Natural killer cell (primary cell): ENCODE results near the gene GRM4. TPM values are rescaled to one million over a fixed set of nuclear protein-coding genes. Genes with fewer than 3 reads are reported as not detected.

Experiments
- ATAC-seq, 3 donors: fragments of 150-1000 bp in 2 of 3; fragments of 200-7000 bp in 1 of 3; cut with Tn5 transposase; 1 replicate in 1 of 3; 2 replicates in 2 of 3; pipeline ENCODE4 v1.10.0; 2021; ENCODE audit warnings: mild to moderate bottlenecking in 2 of 3, moderate library complexity in 2 of 3
- DNase-seq, 2 donors: peaks; one replicate each; pipeline versions ENCODE4 v3.0.0 to v3.0.0-alpha.2; 2013 to 2021; ENCODE audit warnings: mixed read lengths in 1 of 2
- H3K27ac ChIP-seq: one replicate; pipeline ENCODE4 v1.5.1; 2013; ENCODE audit warnings: mild to moderate bottlenecking, low read length
- H3K27me3 ChIP-seq: one replicate; pipeline ENCODE4 v1.6.1; 2013; ENCODE audit warnings: low read length; ENCODE audit not compliant: control insufficient read depth, insufficient read depth
- H3K36me3 ChIP-seq: one replicate; pipeline ENCODE4 v1.6.1; 2013; ENCODE audit warnings: low read length; ENCODE audit not compliant: control insufficient read depth, insufficient read depth
- H3K4me1 ChIP-seq: one replicate; pipeline ENCODE4 v1.6.1; 2013; ENCODE audit warnings: low read length; ENCODE audit not compliant: control insufficient read depth, insufficient read depth
- H3K4me3 ChIP-seq: one replicate; pipeline ENCODE4 v1.5.1; 2013; ENCODE audit warnings: low read length
- H3K9me3 ChIP-seq: one replicate; pipeline ENCODE4 v1.6.1; 2013; ENCODE audit warnings: low read length; ENCODE audit not compliant: control insufficient read depth, insufficient read depth
- H3K27ac Mint-ChIP-seq, 2 donors: one replicate each; pipeline ENCODE4 v1.8.0; 2022; ENCODE audit warnings: mild to moderate bottlenecking in 2 of 2, mixed read lengths in 2 of 2, moderate library complexity in 1 of 2
- H3K27me3 Mint-ChIP-seq, 2 donors: one replicate each; pipeline ENCODE4 v1.8.0; 2022; ENCODE audit warnings: low read depth in 2 of 2, mixed read lengths in 2 of 2
- H3K36me3 Mint-ChIP-seq: one replicate; pipeline ENCODE4 v1.8.0; 2022; ENCODE audit warnings: mixed read lengths
- H3K4me1 Mint-ChIP-seq, 2 donors: one replicate each; pipeline ENCODE4 v1.8.0; 2022; ENCODE audit warnings: mixed read lengths in 2 of 2
- H3K4me3 Mint-ChIP-seq: one replicate; pipeline ENCODE4 v1.8.0; 2022; ENCODE audit warnings: mild to moderate bottlenecking, moderate library complexity, mixed read lengths
- H3K9me3 Mint-ChIP-seq, 2 donors: one replicate each; pipeline ENCODE4 v1.8.0; 2022; ENCODE audit warnings: mixed read lengths in 2 of 2
- WGBS: methylation state at CpG from one replicate; pipeline ENCODE4 v1.1.7; 2013; ENCODE audit warnings: missing lambda C conversion rate; ENCODE audit not compliant: insufficient coverage; 5-methylcytosine and 5-hydroxymethylcytosine counted together
- intact Hi-C: fragments of 100-400 bp; cut with micrococcal nuclease; formaldehyde crosslinking; loops from one replicate; pipeline ENCODE4 v1.14.2; 2022
- total RNA-seq, 4 donors: library from RNA; stranded (reverse); fragments of 120-200 nt in 1 of 4; gene quantifications; one replicate each; pipeline versions ENCODE4 v1.2.3 to v1.2.4, GENCODE V29; 2013 to 2022
- TF ChIP-seq, protein P1 (sequence below): fragments of 200-600 bp; IDR thresholded peaks from one replicate; pipeline ENCODE4 v1.8.0; 2022; ENCODE audit warnings: antibody characterized with exemption

The GRM4 gene
- total RNA-seq, 3 donors from 2014 or later (not counting 1 experiment from before 2014, with no cell fraction given) = not detected

GRCh38 chr6:33975661-33976436, 170.0 kb downstream of the GRM4 start:
- 16% methylated on average over 42 of the region's 44 CpGs for WGBS
- Mint-ChIP-seq H3K27me3 (peaks cover 49 to 52% of the 10 kb centered on the region in 2 donors), H3K9me3 (no peaks in the 10 kb centered on the region), H3K27ac (no peak overlapping the region), H3K4me3 (no peak overlapping the region), H3K36me3 (no peaks in the 10 kb centered on the region), H3K4me1 (peaks cover 0 to 6% of the 10 kb centered on the region in 2 donors)
- TF ChIP-seq, protein P1, sequence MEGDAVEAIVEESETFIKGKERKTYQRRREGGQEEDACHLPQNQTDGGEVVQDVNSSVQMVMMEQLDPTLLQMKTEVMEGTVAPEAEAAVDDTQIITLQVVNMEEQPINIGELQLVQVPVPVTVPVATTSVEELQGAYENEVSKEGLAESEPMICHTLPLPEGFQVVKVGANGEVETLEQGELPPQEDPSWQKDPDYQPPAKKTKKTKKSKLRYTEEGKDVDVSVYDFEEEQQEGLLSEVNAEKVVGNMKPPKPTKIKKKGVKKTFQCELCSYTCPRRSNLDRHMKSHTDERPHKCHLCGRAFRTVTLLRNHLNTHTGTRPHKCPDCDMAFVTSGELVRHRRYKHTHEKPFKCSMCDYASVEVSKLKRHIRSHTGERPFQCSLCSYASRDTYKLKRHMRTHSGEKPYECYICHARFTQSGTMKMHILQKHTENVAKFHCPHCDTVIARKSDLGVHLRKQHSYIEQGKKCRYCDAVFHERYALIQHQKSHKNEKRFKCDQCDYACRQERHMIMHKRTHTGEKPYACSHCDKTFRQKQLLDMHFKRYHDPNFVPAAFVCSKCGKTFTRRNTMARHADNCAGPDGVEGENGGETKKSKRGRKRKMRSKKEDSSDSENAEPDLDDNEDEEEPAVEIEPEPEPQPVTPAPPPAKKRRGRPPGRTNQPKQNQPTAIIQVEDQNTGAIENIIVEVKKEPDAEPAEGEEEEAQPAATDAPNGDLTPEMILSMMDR = no peak
- peaks cover 8% of the 10 kb centered on the region for H3K9me3 ChIP-seq
- no peaks in the 10 kb centered on the region for H3K4me1 ChIP-seq
- intact Hi-C loops = no loop called here
- H3K27ac ChIP-seq = no peak overlapping the region
- no peak overlapping the region for H3K4me3 ChIP-seq
- DNase-seq (peak in 1 of 2 donors; percentile 12), ATAC-seq (no peak)
- H3K36me3 ChIP-seq = no peaks in the 10 kb centered on the region
- peaks cover 25% of the 10 kb centered on the region for H3K27me3 ChIP-seq

DNA sequence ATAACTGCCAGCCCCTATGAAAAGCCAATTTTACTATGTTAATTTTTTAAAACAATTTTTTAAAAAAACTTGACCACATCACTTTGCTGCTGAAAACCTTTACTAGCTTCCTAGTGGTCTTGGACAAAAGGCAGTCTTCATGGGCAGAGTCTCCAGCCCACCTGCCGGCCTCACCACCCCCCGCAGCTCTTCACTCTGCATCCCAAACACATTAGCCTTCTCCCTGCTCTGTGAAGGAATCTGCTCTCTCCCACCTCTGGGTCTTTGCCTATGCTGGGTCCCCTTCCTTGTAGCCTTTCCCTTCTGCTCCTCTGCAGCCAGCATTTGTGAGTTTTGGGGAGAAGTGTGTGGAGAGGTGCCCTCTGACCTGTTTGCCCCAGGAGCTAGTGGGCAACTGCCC, 171.4 kb downstream of the GRM4 start:
- Histone ChIP-seq H3K27ac (no peak overlapping the region), H3K9me3 (peaks cover 8% of the 10 kb centered on the region), H3K27me3 (peaks cover 25% of the 10 kb centered on the region), H3K4me3 (no peak overlapping the region), H3K36me3 (no peaks in the 10 kb centered on the region), H3K4me1 (no peaks in the 10 kb centered on the region)
- TF ChIP-seq, protein P1 = no peak
- Mint-ChIP-seq H3K27me3 (peaks cover 59% of the 10 kb centered on the region in 2 donors), H3K27ac (no peak overlapping the region), H3K4me1 (peaks cover 0 to 6% of the 10 kb centered on the region in 2 donors), H3K36me3 (no peaks in the 10 kb centered on the region), H3K4me3 (no peak overlapping the region), H3K9me3 (no peaks in the 10 kb centered on the region)
- DNase-seq = no peak
- no peak for ATAC-seq
- intact Hi-C loops = no loop called here
- 58% methylated on average over 2 of the region's 2 CpGs for WGBS

GRCh38 chr6:33974030-33974429, 171.9 kb downstream of the GRM4 start:
- DNase-seq (no peak), ATAC-seq (no peak)
- no peaks in the 10 kb centered on the region for H3K36me3 ChIP-seq
- no peaks in the 10 kb centered on the region for H3K9me3 Mint-ChIP-seq
- no peak overlapping the region for H3K4me3 ChIP-seq
- peaks cover 0 to 6% of the 10 kb centered on the region in 2 donors for H3K4me1 Mint-ChIP-seq
- peaks cover 25% of the 10 kb centered on the region for H3K27me3 ChIP-seq
- no peak overlapping the region for H3K27ac Mint-ChIP-seq
- no peaks in the 10 kb centered on the region for H3K4me1 ChIP-seq
- TF ChIP-seq, protein P1 = no peak
- H3K9me3 ChIP-seq = peaks cover 8% of the 10 kb centered on the region
- intact Hi-C loops = no loop called here
- peaks cover 58 to 59% of the 10 kb centered on the region in 2 donors for H3K27me3 Mint-ChIP-seq
- H3K27ac ChIP-seq = no peak overlapping the region
- 96% methylated on average over 4 of the region's 4 CpGs for WGBS
- H3K36me3 Mint-ChIP-seq = no peaks in the 10 kb centered on the region
- H3K4me3 Mint-ChIP-seq = no peak overlapping the region
